AG10803 (cell line): ENCODE results near the gene SORCS3.

Experiments used
- DNase-seq: peaks from one replicate; pipeline ENCODE4 v3.0.0; 2010; ENCODE audit warnings: low read depth
- H3K4me3 ChIP-seq: 2 replicates; pipeline ENCODE4 v1.5.1; 2011; ENCODE audit warnings: mild to moderate bottlenecking, low read length, control low read depth
- TF ChIP-seq, protein P1 (sequence below): conservative IDR thresholded peaks from 2 replicates; pipeline ENCODE4 v1.5.1; 2011; ENCODE audit warnings: mild to moderate bottlenecking, low read length, control low read depth, inconsistent platforms

SORCS3 gene

GRCh38 chr10:104931612-104932134 lies 290.6 kb downstream of the SORCS3 start:
- no peak overlapping the region for H3K4me3 ChIP-seq
- TF ChIP-seq, protein P1, sequence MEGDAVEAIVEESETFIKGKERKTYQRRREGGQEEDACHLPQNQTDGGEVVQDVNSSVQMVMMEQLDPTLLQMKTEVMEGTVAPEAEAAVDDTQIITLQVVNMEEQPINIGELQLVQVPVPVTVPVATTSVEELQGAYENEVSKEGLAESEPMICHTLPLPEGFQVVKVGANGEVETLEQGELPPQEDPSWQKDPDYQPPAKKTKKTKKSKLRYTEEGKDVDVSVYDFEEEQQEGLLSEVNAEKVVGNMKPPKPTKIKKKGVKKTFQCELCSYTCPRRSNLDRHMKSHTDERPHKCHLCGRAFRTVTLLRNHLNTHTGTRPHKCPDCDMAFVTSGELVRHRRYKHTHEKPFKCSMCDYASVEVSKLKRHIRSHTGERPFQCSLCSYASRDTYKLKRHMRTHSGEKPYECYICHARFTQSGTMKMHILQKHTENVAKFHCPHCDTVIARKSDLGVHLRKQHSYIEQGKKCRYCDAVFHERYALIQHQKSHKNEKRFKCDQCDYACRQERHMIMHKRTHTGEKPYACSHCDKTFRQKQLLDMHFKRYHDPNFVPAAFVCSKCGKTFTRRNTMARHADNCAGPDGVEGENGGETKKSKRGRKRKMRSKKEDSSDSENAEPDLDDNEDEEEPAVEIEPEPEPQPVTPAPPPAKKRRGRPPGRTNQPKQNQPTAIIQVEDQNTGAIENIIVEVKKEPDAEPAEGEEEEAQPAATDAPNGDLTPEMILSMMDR = no peak
- no peak for DNase-seq

DNA sequence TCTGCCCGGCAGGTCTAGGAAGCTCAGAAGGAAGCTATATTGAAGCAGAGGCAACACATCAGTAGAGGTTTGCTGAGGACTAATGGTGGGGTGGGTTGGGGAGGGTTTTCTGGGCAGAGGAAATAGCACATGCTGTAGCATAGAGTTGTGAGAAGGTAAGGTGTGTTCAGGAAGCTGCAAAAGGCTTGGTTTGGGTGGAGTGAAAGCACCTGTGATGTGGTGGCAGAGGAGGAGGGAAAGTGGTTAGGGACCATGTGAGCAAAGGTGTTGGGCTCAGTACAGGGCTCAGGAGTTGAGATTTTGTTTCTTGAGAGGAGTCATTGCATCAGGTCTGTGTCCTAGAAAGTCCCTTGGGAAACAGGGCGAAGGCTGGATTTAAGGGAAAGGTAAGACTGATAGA lies 294.6 kb downstream of the SORCS3 start:
- no peak overlapping the region for H3K4me3 ChIP-seq
- TF ChIP-seq, protein P1 = no peak
- DNase-seq = no peak

GRCh38 chr10:104937567-104937966 lies 296.5 kb downstream of the SORCS3 start:
- TF ChIP-seq, protein P1 = no peak
- DNase-seq = peak; percentile 92
- no peak overlapping the region for H3K4me3 ChIP-seq

GRCh38 chr10:104938031-104938430 lies 296.9 kb downstream of the SORCS3 start:
- TF ChIP-seq, protein P1 = no peak
- peak; percentile 6 for DNase-seq
- no peak overlapping the region for H3K4me3 ChIP-seq

GRCh38 chr10:104941662-104942061 lies 300.6 kb downstream of the SORCS3 start:
- TF ChIP-seq, protein P1 = no peak
- no peak overlapping the region for H3K4me3 ChIP-seq
- DNase-seq = no peak

DNA sequence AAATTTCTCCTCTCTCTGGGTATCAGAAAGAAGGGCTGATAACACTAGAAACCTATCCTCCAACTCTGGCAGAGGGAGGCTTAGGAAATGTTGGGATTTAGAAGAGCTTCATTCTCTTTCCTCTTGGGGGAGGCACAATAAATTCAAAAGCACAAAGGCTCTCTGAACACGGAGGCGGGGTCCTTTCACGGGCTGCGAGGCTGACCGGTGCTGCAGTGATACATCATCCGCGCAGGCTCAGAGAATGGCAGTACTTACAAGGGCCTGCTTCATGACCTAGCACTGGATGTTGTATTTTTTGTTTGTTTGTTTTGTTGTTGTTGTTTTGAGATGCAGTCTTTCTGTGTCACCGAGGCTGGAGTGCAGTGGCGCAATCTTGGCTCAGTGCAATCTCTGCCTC lies 306.2 kb downstream of the SORCS3 start:
- H3K4me3 ChIP-seq = no peak overlapping the region
- TF ChIP-seq, protein P1 = no peak
- no peak for DNase-seq

GRCh38 chr10:104957178-104957841 lies 316.2 kb downstream of the SORCS3 start:
- DNase-seq = no peak
- TF ChIP-seq, protein P1 = no peak
- H3K4me3 ChIP-seq = no peak overlapping the region
